Kidney (tissue), 14 donors: Measurements from ENCODE around the gene CYTH3. TPM values are rescaled to one million over a fixed set of nuclear protein-coding genes. Genes with fewer than 3 reads are reported as not detected.
A peak's percentile ranks its signal among the peaks of the same experiment; 100 is the strongest.

Source experiments
- DNase-seq, 5 donors: peaks; one replicate each; pipeline ENCODE4 v3.0.0-alpha.2; 2013 to 2020
- FAIRE-seq: peaks from 2 replicates; lab custom pipeline; 2012; peaks lifted over from hg19 to GRCh38; lab: Jason Lieb, UNC
- H3K27ac ChIP-seq, 2 donors: one replicate each; pipeline ENCODE4 v1.7.0; 2013; ENCODE audit warnings: low read depth in 2 of 2, low read length in 2 of 2, inconsistent platforms in 1 of 2
- H3K27me3 ChIP-seq: one replicate; pipeline ENCODE4 v1.7.1; 2013; ENCODE audit warnings: low read length, inconsistent platforms; ENCODE audit not compliant: control insufficient read depth, insufficient read depth
- H3K36me3 ChIP-seq, 3 donors: one replicate each; pipeline versions ENCODE4 v1.7.0 to v1.7.1; 2013; ENCODE audit warnings: low read length in 3 of 3, control low read depth in 1 of 3, inconsistent platforms in 1 of 3; ENCODE audit not compliant: insufficient read depth in 3 of 3, control insufficient read depth in 2 of 3
- H3K4me1 ChIP-seq, 3 donors: one replicate each; pipeline versions ENCODE4 v1.7.0 to v1.7.1; 2013; ENCODE audit warnings: low read length in 3 of 3, inconsistent platforms in 1 of 3, low read depth in 1 of 3; ENCODE audit not compliant: control insufficient read depth in 2 of 3, insufficient read depth in 2 of 3
- H3K4me3 ChIP-seq, 3 donors: one replicate each; pipeline versions ENCODE4 v1.7.0 to v1.8.1; 2013; ENCODE audit warnings: low read length in 3 of 3, control low read depth in 1 of 3, inconsistent platforms in 1 of 3
- H3K9ac ChIP-seq, 3 donors: one replicate each; pipeline versions ENCODE4 v1.7.0 to v1.7.1; 2013; ENCODE audit warnings: low read length in 3 of 3, control low read depth in 1 of 3, inconsistent platforms in 1 of 3
- H3K9me3 ChIP-seq, 3 donors: one replicate each; pipeline versions ENCODE4 v1.7.0 to v1.7.1; 2013; ENCODE audit warnings: low read length in 3 of 3, control low read depth in 1 of 3, inconsistent platforms in 1 of 3; ENCODE audit not compliant: control insufficient read depth in 2 of 3, insufficient read depth in 1 of 3
- CTCF ChIP-seq: IDR thresholded peaks from 3 replicates; pipeline ENCODE4 v1.5.1; 2012; ENCODE audit warnings: mild to moderate bottlenecking, moderate library complexity, borderline replicate concordance; ENCODE audit not compliant: insufficient read depth; ENCODE audit errors: extremely low read depth
- intact Hi-C: fragments of 100-400 bp; cut with DNase I; formaldehyde crosslinking; loops from one replicate; pipeline ENCODE4 v1.11.1; 2022
- polyA plus RNA-seq: library from polyadenylated mRNA; stranded (reverse); fragments of 350-450 nt; fragmentation: Illumina TruSeq; extraction: RNeasy Lipid Tissue Mini Kit (QIAGEN cat#74804); gene quantifications from one replicate; pipeline ENCODE4 v1.2.3, GENCODE V29; 2014; ENCODE audit warnings: low read depth, low replicate concordance; ENCODE audit not compliant: insufficient read depth
- total RNA-seq: library from RNA; stranded (reverse); fragmentation: NEBNext Ultra II Directional; extraction: Animal tissue kit (Norgen Biotek cat#: 25700); gene quantifications from one replicate; pipeline ENCODE4 v1.2.1, GENCODE V29; 2021
- donor health status: control.
- donor health status: control.
- donor health status: control.
- donor health status: control.
- donor health status: control.
- donor health status: DM: yes; HTN: yes; CAD: no.
- donor health status: Normal renal cell carcinoma (clear cell type).

The CYTH3 gene
- total and polyA plus RNA-seq, 2 donors from 2014 or later: 9.1 to 18.5 TPM

DNA sequence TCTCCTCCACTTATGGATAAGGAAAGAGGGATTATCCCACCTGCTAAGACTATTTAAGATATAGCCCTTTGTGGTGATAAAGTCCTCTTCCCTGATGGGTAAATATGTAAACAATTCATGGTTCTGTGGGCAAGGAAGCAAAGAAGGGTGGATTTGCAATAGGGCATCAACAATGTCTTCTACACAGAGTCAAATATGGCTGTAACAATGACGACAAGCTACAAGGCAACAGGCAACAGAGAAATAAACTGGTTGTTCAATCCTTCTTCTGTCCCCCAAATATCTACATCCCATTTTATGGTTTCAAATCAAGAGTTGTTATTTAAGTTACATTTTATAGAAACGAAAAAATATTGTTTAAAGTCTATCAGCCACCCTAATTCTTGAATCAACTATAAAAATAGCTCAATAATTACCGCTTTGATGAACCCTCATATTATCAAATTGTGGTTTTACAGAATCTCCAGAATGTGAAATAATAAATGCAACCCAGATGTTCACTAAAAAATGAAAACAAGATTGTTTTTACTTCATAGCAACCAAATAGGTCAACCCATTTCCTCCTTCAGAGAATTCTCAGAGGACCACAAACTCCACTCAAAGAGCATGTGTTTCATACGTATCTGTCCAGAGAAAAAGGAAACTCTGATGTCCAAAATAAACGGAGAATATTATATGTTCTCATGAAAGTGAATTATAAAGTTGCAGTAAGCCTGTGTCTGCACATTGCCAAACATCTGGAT, 13.8 kb downstream of the CYTH3 start:
- FAIRE-seq (peak; percentile 13), DNase-seq (peak in 1 of 5 donors; percentile 88)
- TF ChIP-seq CTCF: no peak
- no peaks in the 10 kb centered on the region for H3K36me3 ChIP-seq
- intact Hi-C loops: no loop called here
- H3K4me1 ChIP-seq: peaks cover 4 to 10% (median 6%) of the 10 kb centered on the region in 3 donors
- no peaks in the 10 kb centered on the region for H3K9me3 ChIP-seq
- H3K27ac ChIP-seq: no peak overlapping the region
- no peaks in the 10 kb centered on the region for H3K27me3 ChIP-seq
- no peak overlapping the region for H3K4me3 ChIP-seq
- H3K9ac ChIP-seq: no peak overlapping the region

DNA sequence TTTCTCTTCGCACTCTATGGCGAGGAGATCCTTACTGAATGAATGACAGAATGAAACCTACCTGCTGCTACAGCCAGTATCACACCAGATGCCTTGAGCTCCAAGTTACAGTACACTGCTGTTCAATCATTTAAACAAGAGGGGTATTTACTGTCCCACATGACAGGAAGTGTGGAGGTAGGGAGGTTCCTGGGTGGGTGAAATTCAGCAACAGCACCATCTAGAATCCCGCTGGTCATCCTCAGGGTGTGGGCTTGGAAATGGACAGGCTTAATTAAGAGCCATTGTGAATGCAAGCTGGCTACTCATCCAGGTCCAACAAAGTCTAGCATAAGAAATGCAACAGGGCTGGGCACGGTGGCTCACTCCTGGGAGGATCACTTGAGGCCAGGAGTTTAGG, 14.7 kb downstream of the CYTH3 start:
- no peak overlapping the region for H3K4me3 ChIP-seq
- intact Hi-C loops: no loop called here
- H3K36me3 ChIP-seq: no peaks in the 10 kb centered on the region
- no peak for DNase-seq
- FAIRE-seq: no peak
- no peak overlapping the region for H3K27ac ChIP-seq
- H3K9ac ChIP-seq: no peak overlapping the region
- H3K27me3 ChIP-seq: no peaks in the 10 kb centered on the region
- peaks cover 4 to 10% (median 6%) of the 10 kb centered on the region in 3 donors for H3K4me1 ChIP-seq
- TF ChIP-seq CTCF: no peak
- no peaks in the 10 kb centered on the region for H3K9me3 ChIP-seq

DNA sequence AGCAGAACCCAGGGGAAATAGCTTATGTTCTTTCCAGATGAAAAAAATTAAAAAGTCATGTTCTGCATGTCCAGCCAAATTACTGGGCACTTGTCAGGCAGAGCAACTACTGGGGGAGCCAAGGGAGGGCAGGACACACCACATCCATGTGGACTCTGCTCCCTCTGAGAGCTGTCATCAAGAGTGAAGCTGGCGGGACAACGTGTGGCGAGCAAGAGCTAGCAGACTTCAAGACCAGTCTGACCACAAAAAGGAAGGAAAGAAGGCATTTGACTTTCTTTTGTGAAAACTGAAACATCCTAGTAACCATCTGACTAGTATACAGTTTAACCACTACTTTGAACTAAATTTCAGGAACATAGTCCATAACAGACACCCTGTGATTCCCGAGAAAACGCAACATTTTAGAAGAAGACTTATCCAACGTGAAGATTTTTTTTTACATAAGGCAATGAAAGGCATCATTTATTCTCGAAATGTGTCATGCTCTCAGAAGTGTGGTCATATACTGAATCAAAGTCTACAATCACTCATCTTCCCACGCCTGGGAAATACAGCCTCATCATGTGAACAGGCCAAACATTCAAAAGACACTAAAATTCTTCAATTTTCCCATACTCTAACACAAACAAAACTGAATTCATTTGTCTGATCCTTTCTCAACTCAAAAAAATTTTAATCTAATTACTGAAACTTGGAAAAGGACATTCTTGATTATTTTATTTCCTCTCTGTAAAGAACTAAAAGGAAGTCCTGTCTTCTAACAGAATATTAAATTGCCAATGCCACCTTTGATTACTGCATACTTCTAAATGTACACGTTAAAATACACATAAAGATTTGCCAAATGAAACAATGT, 15.5 kb downstream of the CYTH3 start:
- no peaks in the 10 kb centered on the region for H3K36me3 ChIP-seq
- DNase-seq (no peak), FAIRE-seq (no peak)
- H3K27ac ChIP-seq: no peak overlapping the region
- H3K27me3 ChIP-seq: no peaks in the 10 kb centered on the region
- no peaks in the 10 kb centered on the region for H3K9me3 ChIP-seq
- H3K4me1 ChIP-seq: peaks cover 4 to 10% (median 6%) of the 10 kb centered on the region in 3 donors
- no peak overlapping the region for H3K4me3 ChIP-seq
- TF ChIP-seq CTCF: no peak
- H3K9ac ChIP-seq: no peak overlapping the region
- intact Hi-C loops: no loop called here
